SK-N-SH treated with all-trans-retinoic acid at 6 μM for 48 hours (cell line): ENCODE measurements around the gene ANAPC4.

Experiments used
- ATAC-seq: fragments of 200-7000 bp; cut with Tn5 transposase; 3 replicates; pipeline ENCODE4 v1.9.1; 2020; ENCODE audit warnings: mild to moderate bottlenecking, moderate library complexity
- ARNTL ChIP-seq: fragments of 450-650 bp; formaldehyde crosslinking; IDR thresholded peaks from 2 replicates; pipeline ENCODE4 v1.5.0; 2020; ENCODE audit warnings: low read depth, mild to moderate bottlenecking, moderate library complexity, borderline replicate concordance
- CREB5 ChIP-seq: fragments of 250-450 bp; sonication (Bioruptor Pico); IDR thresholded peaks from 2 replicates; pipeline ENCODE4 v1.5.1; 2020; ENCODE audit warnings: low read depth, mild to moderate bottlenecking, moderate library complexity
- CSDC2 ChIP-seq: fragments of 250-450 bp; sonication (Bioruptor Pico); IDR thresholded peaks from 2 replicates; pipeline ENCODE4 v1.5.0; 2020; ENCODE audit warnings: mild to moderate bottlenecking, moderate library complexity
- CSRNP3 ChIP-seq: fragments of 250-450 bp; sonication (Bioruptor Pico); IDR thresholded peaks from 2 replicates; pipeline ENCODE4 v1.5.1; 2021; ENCODE audit warnings: mild to moderate bottlenecking, moderate library complexity
- ESRRG ChIP-seq: fragments of 250-450 bp; sonication (Bioruptor Pico); IDR thresholded peaks from 2 replicates; pipeline ENCODE4 v1.6.1; 2021; ENCODE audit warnings: mild to moderate bottlenecking
- OSR1 ChIP-seq: fragments of 250-450 bp; sonication (Bioruptor Pico); IDR thresholded peaks from 2 replicates; pipeline ENCODE4 v1.8.0; 2022; ENCODE audit warnings: moderate library complexity, mild to moderate bottlenecking, inconsistent platforms
- PATZ1 ChIP-seq: fragments of 250-450 bp; sonication (Bioruptor Pico); IDR thresholded peaks from 2 replicates; pipeline ENCODE4 v1.8.0; 2020; ENCODE audit warnings: mild to moderate bottlenecking, moderate library complexity, borderline replicate concordance
- PPARA ChIP-seq: fragments of 250-450 bp; sonication (Bioruptor Pico); IDR thresholded peaks from 2 replicates; pipeline ENCODE4 v1.5.0; 2020; ENCODE audit warnings: mild to moderate bottlenecking, borderline replicate concordance
- SNAI2 ChIP-seq: fragments of 250-450 bp; sonication (Bioruptor Pico); IDR thresholded peaks from 2 replicates; pipeline ENCODE4 v1.5.0; 2020; ENCODE audit warnings: mild to moderate bottlenecking, moderate library complexity
- TCF4 ChIP-seq: fragments of 250-450 bp; sonication (Bioruptor Pico); IDR thresholded peaks from 2 replicates; pipeline ENCODE4 v1.8.0; 2021; ENCODE audit warnings: mild to moderate bottlenecking, moderate library complexity, borderline replicate concordance
- TOX ChIP-seq: fragments of 250-450 bp; sonication (Bioruptor Pico); IDR thresholded peaks from 2 replicates; pipeline ENCODE4 v1.8.0; 2021; ENCODE audit warnings: mild to moderate bottlenecking, moderate library complexity, borderline replicate concordance
- TSHZ2 ChIP-seq: fragments of 250-450 bp; sonication (Bioruptor Pico); IDR thresholded peaks from 2 replicates; pipeline ENCODE4 v1.5.0; 2020; ENCODE audit warnings: mild to moderate bottlenecking, moderate library complexity
- ZC3H10 ChIP-seq: fragments of 250-450 bp; sonication (Bioruptor Pico); IDR thresholded peaks from 2 replicates; pipeline ENCODE4 v1.5.1; 2021; ENCODE audit warnings: mild to moderate bottlenecking, moderate library complexity
- ZFP30 ChIP-seq: fragments of 450-650 bp; formaldehyde crosslinking; IDR thresholded peaks from 2 replicates; pipeline ENCODE4 v1.5.0; 2022; ENCODE audit warnings: mild to moderate bottlenecking, moderate library complexity
- ZNF565 ChIP-seq: fragments of 450-650 bp; formaldehyde crosslinking; conservative IDR thresholded peaks from 2 replicates; pipeline ENCODE4 v1.5.0; 2020; ENCODE audit warnings: low read depth, mild to moderate bottlenecking, moderate library complexity
- ZNF70 ChIP-seq: fragments of 450-650 bp; formaldehyde crosslinking; IDR thresholded peaks from 2 replicates; pipeline ENCODE4 v1.5.0; 2020; ENCODE audit warnings: mild to moderate bottlenecking, moderate library complexity
- ZNF8 ChIP-seq: fragments of 450-650 bp; formaldehyde crosslinking; IDR thresholded peaks from 2 replicates; pipeline ENCODE4 v1.5.0; 2020; ENCODE audit warnings: mild to moderate bottlenecking, moderate library complexity

Gene ANAPC4

GRCh38 chr4:25410820-25411529 lies 33.9 kb downstream of the ANAPC4 start:
- ATAC-seq, result no peak
- TF ChIP-seq PATZ1 (CRISPR knock-in tag), result no peak
- no peak for TF ChIP-seq ZNF8
- TF ChIP-seq TOX (CRISPR knock-in tag), result no peak
- TF ChIP-seq ZFP30, result no peak

DNA sequence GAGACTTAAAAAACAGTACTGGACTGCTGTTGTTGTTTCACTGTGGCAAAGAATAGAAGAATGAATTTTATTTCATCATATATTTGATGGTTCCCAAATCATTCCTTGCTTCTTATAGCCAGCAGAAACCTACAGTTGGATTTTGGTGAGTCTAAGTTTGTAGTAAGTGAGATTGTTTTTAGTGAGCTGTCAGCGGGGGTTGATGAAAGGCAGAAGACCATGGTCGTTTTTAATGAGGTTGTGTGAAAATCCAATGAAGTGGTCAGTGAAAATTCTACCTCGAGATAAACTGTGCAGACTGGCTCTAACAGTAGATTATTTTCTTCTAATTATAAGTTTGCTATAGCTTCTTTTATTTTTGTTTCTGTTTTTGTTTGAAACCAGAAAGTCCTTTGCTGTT lies 36.2 kb downstream of the ANAPC4 start:
- no peak for TF ChIP-seq ZC3H10 (CRISPR knock-in tag)
- TF ChIP-seq PPARA (CRISPR knock-in tag), result no peak
- TF ChIP-seq TOX (CRISPR knock-in tag), result no peak
- TF ChIP-seq SNAI2 (CRISPR knock-in tag), result no peak
- no peak for TF ChIP-seq TSHZ2
- no peak for TF ChIP-seq CREB5 (CRISPR knock-in tag)
- no peak for TF ChIP-seq PATZ1 (CRISPR knock-in tag)
- TF ChIP-seq ZNF8, result no peak
- TF ChIP-seq ZFP30, result no peak
- no peak for TF ChIP-seq ARNTL (CRISPR knock-in tag)
- no peak for TF ChIP-seq CSRNP3 (CRISPR knock-in tag)
- TF ChIP-seq CSDC2 (CRISPR knock-in tag), result no peak
- TF ChIP-seq OSR1 (CRISPR knock-in tag), result no peak
- TF ChIP-seq ZNF70 (CRISPR knock-in tag), result no peak
- TF ChIP-seq ESRRG (CRISPR knock-in tag), result no peak
- no peak for TF ChIP-seq TCF4
- ATAC-seq, result no peak

GRCh38 chr4:25417014-25417413 lies 40.0 kb downstream of the ANAPC4 start:
- no peak for TF ChIP-seq SNAI2 (CRISPR knock-in tag)
- TF ChIP-seq CREB5 (CRISPR knock-in tag), result no peak
- TF ChIP-seq ARNTL (CRISPR knock-in tag), result no peak
- TF ChIP-seq ZNF565 (CRISPR knock-in tag), result no peak
- no peak for TF ChIP-seq OSR1 (CRISPR knock-in tag)
- no peak for ATAC-seq
